ENCODE data around the gene TSFM. TPM values are rescaled to one million over a fixed set of nuclear protein-coding genes. Genes with fewer than 3 reads are reported as not detected.

Gene TSFM
- total and polyA plus RNA-seq, 2 of the 4 experiments (the other 2 are of a cell fraction) = 11.5 to 14.0 TPM

- dilution Hi-C loops (cut with HindIII; ENCODE audit: low sequenced_read_pairs, unreplicated experiment) = no loop called here
- WGBS, 2 experiments (ENCODE audit: extremely low coverage in 2 of 2, insufficient read length in 1 of 2) = no CpG with 5 or more reads among the region's 4 CpGs
- CTCF ChIA-PET = no interaction called here
These were observed 2.2 kb upstream of the TSFM start for GRCh38 chr12:57780284-57780897.

More at GRCh38 chr12:57780284-57780897, 2.2 kb upstream of the TSFM start:
- Histone ChIP-seq H4K8ac (ENCODE audit: low read depth in 2 of 2, low read length in 2 of 2) (no peak overlapping the region), H2BK5ac (ENCODE audit: low read depth, low read length, poor library complexity, severe bottlenecking) (no peak overlapping the region), H2AK9ac (replicated peaks; ENCODE audit: low read depth, low read length, poor library complexity) (no peak overlapping the region), H4K20me1 (ENCODE audit: insufficient read depth, low read length) (no peaks in the 10 kb centered on the region), H3K4me2 (ENCODE audit: low read depth, low read length) (no peak overlapping the region), H3K36me3 (ENCODE audit: control insufficient read depth, insufficient read depth, low read length) (peaks cover 6% of the 10 kb centered on the region), H2AK5ac (ENCODE audit: low read depth, low read length) (no peak overlapping the region), H3K56ac (ENCODE audit: extremely low read depth, insufficient read depth, low read length) (no peak overlapping the region), H3K9me3 (ENCODE audit: control insufficient read depth, insufficient read depth, low read length) (no peaks in the 10 kb centered on the region), H3K23ac (ENCODE audit: low read depth, low read length) (no peak overlapping the region), H2BK120ac (ENCODE audit: low read depth, low read length) (no peak overlapping the region), H4K5ac (ENCODE audit: low read depth, low read length) (no peak overlapping the region), H3K79me1 (ENCODE audit: low read depth in 1 of 2, low read length in 2 of 2) (peaks cover 10 to 23% of the 10 kb centered on the region in 2 experiments; a peak in 3 of 4 replicates), H3K4me3 (ENCODE audit: insufficient read depth, low read depth, low read length) (no peak overlapping the region), H2AFZ (replicated peaks; ENCODE audit: low read length, poor library complexity) (no peak overlapping the region), H2BK15ac (ENCODE audit: low read depth, low read length) (no peak overlapping the region), H3K27ac (ENCODE audit: insufficient read depth, low read length) (no peak overlapping the region), H3K14ac (replicated peaks; ENCODE audit: low read depth, low read length) (no peak overlapping the region), H3K18ac (ENCODE audit: low read depth, low read length) (no peak overlapping the region), H3K4me1 (ENCODE audit: control insufficient read depth, insufficient read depth, low read length) (0 out of 2 replicates have a peak, but pooled peaks cover 2% of the 10 kb centered on the region), H3K9ac (ENCODE audit: low read depth, low read length) (no peak overlapping the region), H3K9me1 (ENCODE audit: insufficient read depth, low read length) (no peaks in the 10 kb centered on the region), H3K27me3 (ENCODE audit: control insufficient read depth, insufficient read depth, low read length) (no peaks in the 10 kb centered on the region), H3K4ac (ENCODE audit: low read depth, low read length) (no peak overlapping the region), H2BK20ac (ENCODE audit: low read depth, low read length) (no peak overlapping the region), H4K91ac (ENCODE audit: insufficient read depth, low read depth, low read length) (no peak overlapping the region)
- in situ Hi-C loops (cut with MboI; ENCODE audit: low sequenced_read_pairs) = no loop called here
- intact Hi-C loops (cut with micrococcal nuclease) = no loop called here
- POLR2A ChIA-PET (ENCODE audit: unreplicated experiment) = no interaction called here
- no TSS peak for BruUV-seq (replicated peaks)
- no peak for DNase-seq
- ATAC-seq (ENCODE audit: low read depth) = no peak
- TF ChIP-seq POLR2A (IDR thresholded peaks at IDR 0.05; ENCODE audit: low read depth, low read length) = no peak
- TF ChIP-seq ELK1 (IDR thresholded peaks at IDR 0.05; ENCODE audit: borderline replicate concordance, low read depth, low read length) = no peak
- no peak for TF ChIP-seq RCOR1 (IDR thresholded peaks at IDR 0.05; ENCODE audit: insufficient replicate concordance, low read length)
- no peak for TF ChIP-seq BHLHE40 (IDR thresholded peaks at IDR 0.05; ENCODE audit: low read depth, low read length)
- TF ChIP-seq, protein P1, sequence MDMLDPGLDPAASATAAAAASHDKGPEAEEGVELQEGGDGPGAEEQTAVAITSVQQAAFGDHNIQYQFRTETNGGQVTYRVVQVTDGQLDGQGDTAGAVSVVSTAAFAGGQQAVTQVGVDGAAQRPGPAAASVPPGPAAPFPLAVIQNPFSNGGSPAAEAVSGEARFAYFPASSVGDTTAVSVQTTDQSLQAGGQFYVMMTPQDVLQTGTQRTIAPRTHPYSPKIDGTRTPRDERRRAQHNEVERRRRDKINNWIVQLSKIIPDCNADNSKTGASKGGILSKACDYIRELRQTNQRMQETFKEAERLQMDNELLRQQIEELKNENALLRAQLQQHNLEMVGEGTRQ (IDR thresholded peaks at IDR 0.05; ENCODE audit: low read depth, low read length) = no peak
- no peak for TF ChIP-seq NFE2L2 (IDR thresholded peaks at IDR 0.05; ENCODE audit: low read depth, low read length)
- no peak for TF ChIP-seq CEBPB (IDR thresholded peaks at IDR 0.05; ENCODE audit: low read depth, low read length)
- TF ChIP-seq MAZ (IDR thresholded peaks at IDR 0.05; ENCODE audit: borderline replicate concordance, low read depth, low read length) = no peak
- TF ChIP-seq SMC3 (IDR thresholded peaks at IDR 0.05; ENCODE audit: low read depth, low read length) = no peak
- TF ChIP-seq FOS (IDR thresholded peaks at IDR 0.05; ENCODE audit: low read depth, low read length) = no peak
- no peak for TF ChIP-seq RAD21 (IDR thresholded peaks at IDR 0.05; ENCODE audit: low read length)
- no peak for TF ChIP-seq CHD1 (IDR thresholded peaks at IDR 0.05; ENCODE audit: low read depth, low read length)
